ENCODE data around the gene HSF2BP.

The HSF2BP gene

GRCh38 chr21:43611598-43612369, 47.5 kb downstream of the HSF2BP start:
- Histone ChIP-seq H4K20me1 (no peaks in the 10 kb centered on the region), H3K4me1 (peaks cover 32% of the 10 kb centered on the region), H3K27me3 (no peaks in the 10 kb centered on the region), H3K36me3 (no peaks in the 10 kb centered on the region), H3K27ac (no peak overlapping the region), H3K4me3 (no peak overlapping the region), H3K4me2 (peak overlapping the region; percentile 50), H3K9me3 (no peaks in the 10 kb centered on the region; the same call in 1 of the 2 replicates), H3K9ac (no peak overlapping the region)
- no peak for TF ChIP-seq Cebpa-rat (IDR thresholded peaks at IDR 0.05)

GRCh38 chr21:43609501-43610340, 49.6 kb downstream of the HSF2BP start:
- Histone ChIP-seq H3K36me3 (no peaks in the 10 kb centered on the region), H4K20me1 (no peaks in the 10 kb centered on the region), H3K4me1 (peaks cover 32% of the 10 kb centered on the region), H3K4me3 (no peak overlapping the region), H3K27ac (no peak overlapping the region), H3K27me3 (no peaks in the 10 kb centered on the region), H3K4me2 (no peak overlapping the region), H3K9ac (no peak overlapping the region), H3K9me3 (no peaks in the 10 kb centered on the region)
- no peak for TF ChIP-seq Cebpa-rat (IDR thresholded peaks at IDR 0.05)

- Histone ChIP-seq H3K4me3 (no peak overlapping the region), H3K4me1 (peaks cover 32% of the 10 kb centered on the region)
These were observed 50.6 kb downstream of the HSF2BP start for GRCh38 chr21:43608664-43609063.

GRCh38 chr21:43608225-43608624, 51.1 kb downstream of the HSF2BP start:
- no peak for TF ChIP-seq Cebpa-rat (IDR thresholded peaks at IDR 0.05)
- H3K9me3 ChIP-seq, result no peaks in the 10 kb centered on the region
- peak overlapping the region; percentile 9; the same call in 1 of the 2 replicates for H3K4me2 ChIP-seq
- no peaks in the 10 kb centered on the region for H4K20me1 ChIP-seq
- peaks cover 31% of the 10 kb centered on the region for H3K4me1 ChIP-seq
- no peaks in the 10 kb centered on the region for H3K36me3 ChIP-seq
- no peak overlapping the region for H3K9ac ChIP-seq
- H3K27me3 ChIP-seq, result no peaks in the 10 kb centered on the region
- H3K4me3 ChIP-seq, result no peak overlapping the region
- no peak overlapping the region for H3K27ac ChIP-seq

More at GRCh38 chr21:43608664-43609063, 50.6 kb downstream of the HSF2BP start:
- Histone ChIP-seq H3K9me3 (no peaks in the 10 kb centered on the region), H3K4me2 (peak overlapping the region; percentile 9; the same call in 1 of the 2 replicates), H3K27me3 (no peaks in the 10 kb centered on the region), H4K20me1 (no peaks in the 10 kb centered on the region), H3K27ac (no peak overlapping the region), H3K9ac (no peak overlapping the region), H3K36me3 (no peaks in the 10 kb centered on the region)
- TF ChIP-seq Cebpa-rat (IDR thresholded peaks at IDR 0.05), result no peak

- Histone ChIP-seq H3K27ac (no peak overlapping the region), H3K4me2 (no peak overlapping the region), H4K20me1 (no peaks in the 10 kb centered on the region), H3K27me3 (no peaks in the 10 kb centered on the region), H3K9me3 (no peaks in the 10 kb centered on the region), H3K4me3 (no peak overlapping the region), H3K9ac (no peak overlapping the region), H3K36me3 (no peaks in the 10 kb centered on the region), H3K4me1 (peaks cover 14% of the 10 kb centered on the region)
- TF ChIP-seq Cebpa-rat (IDR thresholded peaks at IDR 0.05), result no peak
These were observed 53.7 kb downstream of the HSF2BP start for GRCh38 chr21:43605320-43606215.

GRCh38 chr21:43604505-43605204, 54.6 kb downstream of the HSF2BP start:
- no peak overlapping the region for H3K27ac ChIP-seq

GRCh38 chr21:43603641-43604504, 55.4 kb downstream of the HSF2BP start:
- Histone ChIP-seq H4K20me1 (no peaks in the 10 kb centered on the region), H3K36me3 (no peaks in the 10 kb centered on the region), H3K27ac (no peak overlapping the region), H3K4me1 (peaks cover 29% of the 10 kb centered on the region), H3K9ac (no peak overlapping the region), H3K27me3 (no peaks in the 10 kb centered on the region), H3K9me3 (no peaks in the 10 kb centered on the region), H3K4me3 (no peak overlapping the region), H3K4me2 (no peak overlapping the region)
- TF ChIP-seq Cebpa-rat (IDR thresholded peaks at IDR 0.05), result no peak

More at GRCh38 chr21:43604505-43605204, 54.6 kb downstream of the HSF2BP start:
- H3K9ac ChIP-seq, result no peak overlapping the region
- no peaks in the 10 kb centered on the region for H3K36me3 ChIP-seq
- no peak overlapping the region for H3K4me2 ChIP-seq
- TF ChIP-seq Cebpa-rat (IDR thresholded peaks at IDR 0.05), result no peak
- H3K4me3 ChIP-seq, result no peak overlapping the region
- H3K27me3 ChIP-seq, result no peaks in the 10 kb centered on the region
- peaks cover 21% of the 10 kb centered on the region for H3K4me1 ChIP-seq
- H4K20me1 ChIP-seq, result no peaks in the 10 kb centered on the region
- no peaks in the 10 kb centered on the region for H3K9me3 ChIP-seq

GRCh38 chr21:43603233-43603626, 56.1 kb downstream of the HSF2BP start:
- H3K9ac ChIP-seq, result no peak overlapping the region
- no peaks in the 10 kb centered on the region for H3K27me3 ChIP-seq
- H3K4me1 ChIP-seq, result peaks cover 26% of the 10 kb centered on the region
- no peak for TF ChIP-seq Cebpa-rat (IDR thresholded peaks at IDR 0.05)
- H4K20me1 ChIP-seq, result no peaks in the 10 kb centered on the region
- H3K4me3 ChIP-seq, result no peak overlapping the region
- H3K4me2 ChIP-seq, result no peak overlapping the region
- H3K9me3 ChIP-seq, result no peaks in the 10 kb centered on the region
- no peaks in the 10 kb centered on the region for H3K36me3 ChIP-seq
- no peak overlapping the region for H3K27ac ChIP-seq
